ENCODE measurements around the gene GPS1.
A peak's percentile ranks its signal among the peaks of the same experiment; 100 is the strongest.
"Not testable (repeated sequence)": the region's sequence is repeated elsewhere in the genome, so short reads cannot be mapped to it uniquely, and the experiment has no call there.

Gene GPS1

DNA sequence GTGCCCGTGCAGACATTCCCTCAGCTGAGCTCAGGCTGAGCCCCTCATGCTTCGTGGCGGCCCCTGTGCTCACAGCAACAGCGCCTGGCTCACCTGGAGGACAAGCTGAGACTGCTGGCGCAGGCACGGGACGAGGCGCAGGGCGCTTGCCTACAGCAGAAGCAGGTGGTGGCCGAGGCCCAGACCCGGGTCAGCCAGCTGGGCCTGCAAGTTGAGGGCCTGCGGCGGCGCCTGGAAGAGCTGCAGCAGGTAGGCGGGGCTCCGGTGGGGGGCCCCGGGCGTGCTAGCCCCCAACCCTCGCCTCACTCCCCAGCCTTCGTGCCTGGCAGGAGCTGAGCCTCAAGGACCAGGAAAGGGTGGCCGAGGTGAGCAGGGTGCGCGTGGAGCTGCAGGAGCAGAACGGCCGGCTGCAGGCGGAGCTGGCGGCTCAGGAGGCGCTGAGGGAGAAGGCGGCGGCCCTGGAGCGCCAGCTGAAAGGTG is 21.7 kb upstream of the GPS1 start:
- no peak for DNase-seq

- no peak for DNase-seq
These were observed 21.0 kb upstream of the GPS1 start for GRCh38 chr17:82030470-82031302.

DNA sequence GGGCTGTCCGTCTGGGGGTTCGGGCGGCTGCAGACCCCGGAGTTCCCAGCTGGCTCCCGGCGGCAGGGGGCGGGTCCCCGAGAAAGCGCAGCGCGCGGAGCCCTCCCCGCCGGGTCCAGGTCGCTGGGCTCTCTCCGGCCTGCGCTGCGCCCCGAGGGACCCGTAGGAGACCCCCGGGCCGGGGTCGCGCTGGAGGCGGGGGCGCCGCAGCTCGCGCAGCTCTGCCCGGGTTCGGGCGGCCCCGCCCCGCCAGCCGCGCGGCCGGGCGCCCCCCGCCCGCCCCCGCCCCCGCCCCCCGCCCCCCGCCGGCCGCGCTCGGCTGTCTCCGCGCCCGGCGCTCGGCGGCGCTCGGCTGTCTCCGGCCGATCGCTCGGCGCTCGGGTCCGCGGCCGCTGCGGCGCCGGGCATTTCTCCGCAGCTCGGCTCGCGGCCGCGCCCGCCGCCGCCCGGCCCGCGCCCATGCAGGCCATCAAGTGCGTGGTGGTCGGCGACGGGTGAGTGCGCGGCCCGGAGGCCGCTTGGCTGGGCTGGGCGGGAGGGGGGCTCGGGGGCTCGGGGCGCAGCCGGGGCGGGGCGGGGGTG is 20.3 kb upstream of the GPS1 start, which contains the start of gene RAC3:
RAC3 (plus strand) TSS at position 376 of the 582 bp plus-strand sequence; CDS start at position 460, 84 bp downstream.
- DNase-seq: no peak

GRCh38 chr17:82031885-82032627 is 19.6 kb upstream of the GPS1 start:
- DNase-seq: no peak

DNA sequence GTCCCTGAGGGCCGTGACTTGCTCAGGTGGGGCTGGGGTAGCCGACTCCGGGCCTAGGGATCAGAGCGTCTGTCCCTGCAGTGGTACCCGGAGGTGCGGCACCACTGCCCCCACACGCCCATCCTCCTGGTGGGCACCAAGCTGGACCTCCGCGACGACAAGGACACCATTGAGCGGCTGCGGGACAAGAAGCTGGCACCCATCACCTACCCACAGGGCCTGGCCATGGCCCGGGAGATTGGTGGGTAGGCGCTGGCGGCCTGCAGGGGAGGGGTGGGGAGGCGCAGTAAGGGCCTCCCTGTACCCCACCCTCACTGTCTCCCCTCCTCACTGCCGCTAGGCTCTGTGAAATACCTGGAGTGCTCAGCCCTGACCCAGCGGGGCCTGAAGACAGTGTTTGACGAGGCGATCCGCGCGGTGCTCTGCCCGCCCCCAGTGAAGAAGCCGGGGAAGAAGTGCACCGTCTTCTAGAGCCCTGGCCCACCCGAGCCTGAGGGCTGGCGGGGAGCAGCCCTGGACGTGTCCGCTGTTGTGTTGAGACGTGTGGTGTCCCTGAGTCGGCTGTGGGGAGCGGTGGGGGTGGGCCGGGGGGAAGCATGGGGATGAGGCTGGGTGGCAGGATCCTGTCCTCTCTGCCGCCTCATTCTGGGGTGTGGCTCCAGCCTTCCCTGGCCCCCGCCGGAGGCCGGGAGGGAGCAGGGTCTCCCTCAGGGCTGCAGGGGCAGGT is 18.2 kb upstream of the GPS1 start:
- no peak for DNase-seq

GRCh38 chr17:82034371-82035011 is 17.2 kb upstream of the GPS1 start:
- DNase-seq: no peak

- no peak for DNase-seq
These were observed 16.2 kb upstream of the GPS1 start for GRCh38 chr17:82035488-82035887.

GRCh38 chr17:82035956-82036633 is 15.6 kb upstream of the GPS1 start:
- DNase-seq: no peak

- DNase-seq: no peak
These were observed 15.0 kb upstream of the GPS1 start for GRCh38 chr17:82036634-82037091.

DNA sequence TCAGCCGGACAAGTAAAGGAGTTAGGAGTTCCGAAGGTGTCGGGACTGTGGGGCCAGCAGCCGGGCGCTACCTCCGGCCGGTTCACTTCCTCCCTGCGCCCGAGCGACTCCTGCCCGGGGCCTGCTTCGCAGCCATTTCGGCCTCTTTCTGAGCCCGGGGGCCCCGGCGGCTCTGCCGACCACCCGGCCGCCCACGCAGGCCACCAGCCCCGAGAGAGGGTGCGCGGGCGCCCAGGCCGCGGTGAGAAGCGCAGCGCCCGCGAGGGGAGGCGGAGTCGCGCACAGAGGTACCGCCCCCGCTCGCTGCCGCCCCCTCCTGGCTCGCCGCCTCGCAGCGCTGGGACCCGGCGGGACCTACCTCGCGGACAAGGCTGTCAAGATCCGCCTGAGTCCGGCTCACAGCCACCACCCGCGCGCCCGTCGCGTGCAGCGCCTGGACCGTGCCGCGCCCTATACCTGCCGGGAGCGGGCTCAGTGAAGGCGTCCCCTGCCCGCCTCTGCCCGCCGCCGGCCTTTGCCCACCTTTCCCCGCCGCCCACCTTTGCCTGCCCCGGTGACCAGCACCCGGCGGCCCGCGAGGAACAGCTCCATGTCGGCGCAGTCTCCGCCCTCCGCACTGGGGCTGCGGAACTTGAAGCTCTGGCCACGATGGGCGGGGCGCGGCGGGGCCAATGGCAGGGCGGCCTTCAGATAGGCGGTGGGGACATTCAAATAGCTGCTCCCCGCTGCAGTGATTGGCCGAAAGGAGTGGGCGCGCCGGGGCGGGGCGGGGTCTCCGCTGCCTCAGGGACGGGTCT is 14.4 kb upstream of the GPS1 start, which contains the start of gene DCXR:
DCXR (minus strand) TSS at position 606 of the 797 bp plus-strand sequence; CDS start at position 591, 15 bp downstream.
- DNase-seq: peak; percentile 90

- no peak for DNase-seq
These were observed 13.9 kb upstream of the GPS1 start for GRCh38 chr17:82037889-82038195.

- DNase-seq: not testable (repeated sequence)
These were observed 12.8 kb upstream of the GPS1 start for GRCh38 chr17:82038796-82039409.

DNA sequence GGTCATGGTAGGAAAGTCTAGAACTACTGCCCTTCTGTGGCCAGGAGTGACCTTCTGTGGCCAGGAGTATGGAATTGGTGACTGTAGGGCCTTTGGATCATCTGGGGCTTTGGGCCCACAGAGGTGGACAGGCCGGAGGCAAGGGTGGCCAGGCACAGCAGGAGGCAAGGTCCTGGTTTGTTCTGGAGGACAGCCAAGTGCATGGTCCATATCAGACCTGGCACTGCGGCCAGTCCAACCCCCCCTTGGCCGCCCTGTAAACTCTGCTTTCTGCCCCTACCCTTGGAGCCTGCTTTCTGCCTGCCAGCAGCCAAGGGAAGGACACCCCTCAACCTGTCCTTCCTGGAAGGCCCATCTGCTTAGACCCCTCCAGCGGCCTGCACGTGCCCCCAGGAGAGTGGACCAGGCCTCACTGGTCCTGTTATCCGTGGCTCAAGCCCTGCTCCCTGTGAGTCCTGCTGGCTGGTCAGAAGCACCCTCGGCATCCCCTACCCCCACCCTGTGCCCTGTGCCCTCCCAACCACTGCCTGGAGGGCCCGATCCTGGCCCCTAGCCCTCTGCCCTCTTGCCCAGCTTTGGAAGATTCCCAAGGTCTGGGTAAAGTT is 11.9 kb upstream of the GPS1 start:
- no peak for DNase-seq

- no peak for DNase-seq
These were observed 10.4 kb upstream of the GPS1 start for GRCh38 chr17:82041144-82041814.

DNA sequence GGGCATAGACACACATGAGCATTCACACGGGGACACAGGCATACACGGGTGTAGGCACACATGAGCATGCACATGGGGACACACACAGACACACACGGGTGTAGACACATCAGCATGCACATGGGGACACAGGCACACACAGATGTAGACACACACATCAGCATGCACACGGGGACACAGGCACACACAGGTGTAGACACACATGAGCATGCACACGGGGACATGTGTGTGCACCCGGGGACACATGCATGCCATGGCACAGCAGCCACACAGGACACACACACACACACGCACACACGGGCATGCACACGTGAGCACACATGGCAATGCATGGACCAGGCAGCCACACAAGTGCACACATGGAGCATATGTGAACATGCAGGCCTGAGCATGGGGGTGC is 9.0 kb upstream of the GPS1 start:
- DNase-seq: no peak

- no peak for DNase-seq
These were observed 8.2 kb upstream of the GPS1 start for GRCh38 chr17:82043507-82043906.

DNA sequence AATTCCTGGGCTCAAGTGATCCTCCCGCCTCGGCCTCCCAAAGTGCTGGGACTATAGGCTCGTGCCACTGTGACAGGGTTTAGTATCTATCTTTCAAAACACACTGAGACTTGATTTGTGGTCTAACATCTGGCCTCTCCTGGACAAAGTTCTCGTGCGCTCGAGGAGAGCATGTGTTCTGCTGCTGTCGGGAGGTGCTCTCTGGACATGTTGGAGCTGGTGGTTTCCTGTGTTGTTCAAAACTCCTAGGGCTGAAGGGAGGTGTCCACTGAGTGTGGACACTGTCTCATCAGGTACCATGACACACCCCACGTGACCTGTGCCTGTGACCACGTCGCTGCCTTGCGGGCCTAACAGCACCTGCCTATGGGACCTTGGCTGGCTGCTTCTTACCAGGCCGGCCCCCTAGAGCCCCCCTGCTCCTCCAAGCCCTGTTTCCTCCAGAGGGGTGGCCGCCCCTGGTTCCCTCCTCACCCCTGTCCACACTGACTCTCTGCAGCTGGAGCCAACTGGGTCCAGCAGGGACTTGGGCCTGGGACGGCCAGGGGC is 5.7 kb upstream of the GPS1 start:
- DNase-seq: no peak

DNA sequence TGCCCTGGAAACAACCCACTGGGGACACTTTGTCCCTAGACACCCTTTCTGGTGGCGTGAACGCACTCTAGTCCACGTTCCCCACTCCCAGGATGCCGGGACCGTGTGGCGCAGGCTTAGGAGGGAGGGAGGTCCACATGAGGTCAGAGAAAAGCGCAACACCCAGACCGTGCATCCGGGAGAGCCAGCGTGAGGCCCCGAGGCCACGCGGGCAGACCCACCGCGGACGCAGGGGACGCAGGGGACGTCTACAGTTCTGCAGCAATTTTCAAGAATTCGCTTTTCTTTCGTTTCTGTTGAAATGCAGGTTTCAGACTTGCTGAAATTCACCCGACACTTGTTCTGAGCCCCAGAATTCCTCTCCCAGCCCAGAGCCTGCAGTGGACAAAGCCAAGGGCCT is 4.8 kb upstream of the GPS1 start:
- no peak for DNase-seq

DNA sequence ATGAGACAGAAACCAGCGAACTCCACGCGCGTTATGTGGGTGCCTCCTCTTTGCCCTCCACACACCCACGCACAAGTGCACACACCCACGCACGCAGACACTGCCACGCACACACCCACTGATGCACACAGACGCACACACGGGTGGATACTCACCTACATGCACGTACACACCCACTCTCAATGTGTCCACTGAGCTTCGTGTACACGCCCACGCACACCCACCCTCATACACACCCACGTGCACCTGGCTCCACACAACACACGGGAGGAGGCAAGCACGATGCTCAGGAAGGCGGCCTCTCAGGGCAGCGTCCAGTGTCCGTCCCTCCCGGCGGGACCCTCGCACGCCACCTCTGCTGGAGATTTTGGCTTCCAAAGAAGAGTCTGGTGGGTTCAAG is 4.3 kb upstream of the GPS1 start:
- DNase-seq: no peak
